Effector CD4-positive, alpha-beta T cell (primary cell): ENCODE results near the gene FAM20A.
"Not testable (repeated sequence)": the region's sequence is repeated elsewhere in the genome, so short reads cannot be mapped to it uniquely, and the experiment has no call there.

ENCODE experiments used
- DNase-seq: peaks from one replicate; pipeline ENCODE4 v3.0.0-alpha.2; 2020

FAM20A gene

GRCh38 chr17:68518063-68518815 is 82.9 kb downstream of the FAM20A start:
- DNase-seq, result no peak

GRCh38 chr17:68517605-68518004 is 83.6 kb downstream of the FAM20A start:
- not testable (repeated sequence) for DNase-seq

- DNase-seq, result no peak
These were observed 84.4 kb downstream of the FAM20A start for GRCh38 chr17:68516732-68517131.

- no peak for DNase-seq
These were observed 86.1 kb downstream of the FAM20A start for GRCh38 chr17:68514831-68515635.

- DNase-seq, result no peak
These were observed 87.2 kb downstream of the FAM20A start for GRCh38 chr17:68513932-68514331.

- DNase-seq, result no peak
These were observed 88.2 kb downstream of the FAM20A start for GRCh38 chr17:68512960-68513474.

GRCh38 chr17:68512247-68512959 is 88.8 kb downstream of the FAM20A start, which contains the start of gene PRKAR1A:
TSS of gene PRKAR1A (plus strand) at chr17:68512430. CDS start at chr17:68515400, 2,970 bp downstream.
- peak; percentile 93 for DNase-seq

GRCh38 chr17:68511671-68512246 is 89.4 kb downstream of the FAM20A start:
- peak; percentile 63 for DNase-seq

- peak; percentile 7 for DNase-seq
These were observed 89.9 kb downstream of the FAM20A start for GRCh38 chr17:68511254-68511670.

GRCh38 chr17:68509141-68510057 is 91.8 kb downstream of the FAM20A start:
- DNase-seq, result no peak

- DNase-seq, result no peak
These were observed 93.6 kb downstream of the FAM20A start for GRCh38 chr17:68507576-68507975.

GRCh38 chr17:68505951-68506350 is 95.2 kb downstream of the FAM20A start:
- DNase-seq, result no peak

GRCh38 chr17:68501074-68501473 is 100.1 kb downstream of the FAM20A start:
- DNase-seq, result no peak

- no peak for DNase-seq
These were observed 101.6 kb downstream of the FAM20A start for GRCh38 chr17:68499587-68499986.

- no peak for DNase-seq
These were observed 102.5 kb downstream of the FAM20A start for GRCh38 chr17:68498479-68499326.

- DNase-seq, result no peak
These were observed 103.3 kb downstream of the FAM20A start for GRCh38 chr17:68497885-68498319.

GRCh38 chr17:68495081-68495480 is 106.1 kb downstream of the FAM20A start:
- DNase-seq, result no peak

- DNase-seq, result not testable (repeated sequence)
These were observed 108.6 kb downstream of the FAM20A start for GRCh38 chr17:68492394-68493054.

- no peak for DNase-seq
These were observed 109.6 kb downstream of the FAM20A start for GRCh38 chr17:68491381-68492231.
